ENCODE data around the gene ENTREP3. TPM values are rescaled to one million over a fixed set of nuclear protein-coding genes. Genes with fewer than 3 reads are reported as not detected.

ENTREP3 gene
- total RNA-seq, 4 donors from 2014 or later = 9.0 to 21.9 (median 15.7) TPM

DNA sequence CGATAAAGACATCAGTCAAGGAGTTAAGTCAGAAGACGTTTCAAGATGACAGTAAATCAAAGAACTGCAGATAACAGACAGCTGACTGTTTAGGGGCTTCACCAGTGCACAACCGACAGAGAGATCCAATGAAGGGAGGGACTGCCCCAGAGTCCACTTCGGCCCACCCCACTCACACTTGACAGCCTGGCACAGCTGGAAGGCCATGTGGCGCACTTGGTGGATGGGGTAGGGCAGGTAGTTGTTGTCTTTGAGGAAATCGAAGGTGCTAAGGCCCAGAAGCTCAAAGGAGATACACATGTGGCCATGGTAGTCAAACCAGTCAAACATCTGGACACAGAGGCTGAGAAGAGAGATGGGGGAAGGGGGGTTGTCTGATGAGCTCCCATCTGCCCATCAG, 11.3 kb upstream of the ENTREP3 start:
- in situ Hi-C loops (cut with MboI; ENCODE audit: low pct_ligation_motif_present in 1 of 4, low pct_unique_long_range_greater_than_20kb in 1 of 4, low sequenced_read_pairs in 3 of 4) = loop anchor here in 2 of 4 donors (10.0 to 25.0 kb wide), 2 partner anchors 58 to 321 kb away; partner anchors contain the start of gene RUSC1 (in 1 of the 2)
- Histone ChIP-seq H3K4me3 (no peak overlapping the region), H3K27ac (no peak overlapping the region), H3K27me3 (no peaks in the 10 kb centered on the region), H3K4me1 (peaks cover 3 to 12% (median 4%) of the 10 kb centered on the region in 4 donors), H3K36me3 (peaks cover 0 to 63% (median 37%) of the 10 kb centered on the region in 4 donors), H3K9me3 (no peaks in the 10 kb centered on the region)
- DNase-seq = no peak
- 82 to 93% methylated on average over 3 to 6 of the region's 6 CpGs for WGBS, 2 donors (ENCODE audit: low coverage in 1 of 2)
- intact Hi-C loops (cut with DNase I; ENCODE audit: low total_unique reads) = no loop called here
- TF ChIP-seq POLR2A (IDR thresholded peaks at IDR 0.05) (no peak), EP300 (IDR thresholded peaks at IDR 0.05; ENCODE audit: low read depth) (no peak), POLR2AphosphoS5 (IDR thresholded peaks at IDR 0.05) (no peak)
- TF ChIP-seq, protein P1, sequence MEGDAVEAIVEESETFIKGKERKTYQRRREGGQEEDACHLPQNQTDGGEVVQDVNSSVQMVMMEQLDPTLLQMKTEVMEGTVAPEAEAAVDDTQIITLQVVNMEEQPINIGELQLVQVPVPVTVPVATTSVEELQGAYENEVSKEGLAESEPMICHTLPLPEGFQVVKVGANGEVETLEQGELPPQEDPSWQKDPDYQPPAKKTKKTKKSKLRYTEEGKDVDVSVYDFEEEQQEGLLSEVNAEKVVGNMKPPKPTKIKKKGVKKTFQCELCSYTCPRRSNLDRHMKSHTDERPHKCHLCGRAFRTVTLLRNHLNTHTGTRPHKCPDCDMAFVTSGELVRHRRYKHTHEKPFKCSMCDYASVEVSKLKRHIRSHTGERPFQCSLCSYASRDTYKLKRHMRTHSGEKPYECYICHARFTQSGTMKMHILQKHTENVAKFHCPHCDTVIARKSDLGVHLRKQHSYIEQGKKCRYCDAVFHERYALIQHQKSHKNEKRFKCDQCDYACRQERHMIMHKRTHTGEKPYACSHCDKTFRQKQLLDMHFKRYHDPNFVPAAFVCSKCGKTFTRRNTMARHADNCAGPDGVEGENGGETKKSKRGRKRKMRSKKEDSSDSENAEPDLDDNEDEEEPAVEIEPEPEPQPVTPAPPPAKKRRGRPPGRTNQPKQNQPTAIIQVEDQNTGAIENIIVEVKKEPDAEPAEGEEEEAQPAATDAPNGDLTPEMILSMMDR (IDR thresholded peaks at IDR 0.05) = no peak

DNA sequence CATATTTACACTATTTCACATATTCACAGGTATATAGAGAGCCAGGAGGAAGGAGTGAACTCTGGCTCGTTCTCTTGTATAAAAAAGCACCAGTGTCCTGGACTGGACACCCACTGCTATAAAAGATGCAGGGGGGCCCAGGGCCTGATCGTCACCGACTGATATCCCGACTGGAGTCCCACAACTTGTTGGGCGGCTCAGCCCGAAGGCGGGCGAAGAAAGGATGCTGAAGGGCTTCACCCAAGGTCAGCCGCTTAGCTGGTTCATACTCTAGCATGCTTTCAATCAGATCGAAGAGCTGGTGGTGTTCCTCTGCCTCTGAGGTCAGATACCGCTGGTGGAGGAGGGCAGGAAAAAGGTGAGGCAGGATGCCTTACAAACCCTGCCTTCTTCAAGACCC, 7.8 kb upstream of the ENTREP3 start:
- no peaks in the 10 kb centered on the region for H3K9me3 ChIP-seq
- TF ChIP-seq POLR2AphosphoS5 (IDR thresholded peaks at IDR 0.05) (no peak), POLR2A (IDR thresholded peaks at IDR 0.05) (no peak), EP300 (IDR thresholded peaks at IDR 0.05; ENCODE audit: low read depth) (no peak)
- TF ChIP-seq, protein P1 (IDR thresholded peaks at IDR 0.05) = no peak
- H3K27ac ChIP-seq = peak overlapping the region; percentile 84 to 91 (median 89)
- in situ Hi-C loops (cut with MboI; ENCODE audit: low pct_ligation_motif_present in 1 of 4, low pct_unique_long_range_greater_than_20kb in 1 of 4, low sequenced_read_pairs in 3 of 4) (loop anchor here in 2 of 4 donors (10.0 to 25.0 kb wide), 2 partner anchors 62 to 324 kb away; partner anchors contain the start of gene RUSC1 (in 1 of the 2)), intact Hi-C loops (cut with DNase I; ENCODE audit: low total_unique reads) (no loop called here)
- H3K36me3 ChIP-seq = peaks cover 0 to 44% (median 22%) of the 10 kb centered on the region in 4 donors
- DNase-seq = no peak
- H3K4me3 ChIP-seq = no peak overlapping the region
- H3K4me1 ChIP-seq = peaks cover 8 to 17% (median 15%) of the 10 kb centered on the region in 4 donors
- H3K27me3 ChIP-seq = no peaks in the 10 kb centered on the region
- WGBS, 2 donors (ENCODE audit: low coverage in 1 of 2) = 87 to 93% methylated on average over 9 to 11 of the region's 11 CpGs

DNA sequence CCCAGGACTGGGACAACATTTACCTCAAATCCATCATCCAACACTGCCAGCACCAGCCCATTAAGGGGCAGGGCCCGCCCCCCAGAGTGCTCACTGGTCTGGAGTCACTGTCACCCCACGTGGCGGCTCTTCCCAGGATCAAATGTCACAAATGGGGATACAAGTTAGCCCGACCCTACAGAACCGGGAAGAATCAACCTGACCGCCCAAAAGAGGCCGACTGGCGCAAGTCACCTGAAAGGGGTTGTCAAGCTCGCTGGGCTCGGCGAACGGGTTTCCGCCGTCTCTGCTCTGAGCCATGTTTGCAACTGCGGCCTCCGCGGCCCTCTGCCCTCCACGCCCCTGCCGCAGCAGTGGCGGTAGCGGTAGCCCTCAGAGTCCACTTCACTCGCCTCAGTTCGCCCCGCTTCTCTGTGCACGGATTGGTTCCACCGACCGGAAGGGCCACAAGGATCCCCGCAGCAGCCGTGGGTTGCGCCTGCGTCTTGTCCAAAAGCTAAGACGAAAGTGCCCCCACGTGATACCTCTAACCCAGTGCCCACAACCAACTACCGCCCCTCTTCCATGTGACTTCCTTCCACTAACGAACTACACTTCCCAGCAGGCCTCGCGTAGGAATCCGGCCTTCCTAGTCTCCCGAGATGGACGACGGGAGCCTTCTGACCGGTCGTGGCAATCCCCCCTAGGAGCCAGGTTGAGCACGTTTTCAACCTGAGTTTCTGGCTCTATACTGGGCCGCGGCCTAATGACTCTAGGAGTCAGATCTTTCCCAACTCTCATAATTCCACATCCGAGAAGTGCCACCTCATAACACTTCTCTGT, 6.8 kb upstream of the ENTREP3 start, which contains the start of gene SCAMP3:
Gene SCAMP3 (minus strand): TSS at position 509 of the 822 bp plus-strand sequence. CDS start 209 bp downstream, at position 300.
- DNase-seq = peak; percentile 96
- intact Hi-C loops (cut with DNase I; ENCODE audit: low total_unique reads) (no loop called here), in situ Hi-C loops (cut with MboI; ENCODE audit: low pct_ligation_motif_present in 1 of 4, low pct_unique_long_range_greater_than_20kb in 1 of 4, low sequenced_read_pairs in 3 of 4) (loop anchor here in 2 of 4 donors (10.0 to 25.0 kb wide), 2 partner anchors 63 to 325 kb away; partner anchors contain the start of gene RUSC1 (in 1 of the 2))
- H3K9me3 ChIP-seq = no peaks in the 10 kb centered on the region
- peak; percentile 73 to 89 (median 85) for TF ChIP-seq POLR2AphosphoS5 (IDR thresholded peaks at IDR 0.05)
- TF ChIP-seq, protein P1 (IDR thresholded peaks at IDR 0.05) = peak in 1 of 5 experiments; percentile 3
- TF ChIP-seq EP300 (IDR thresholded peaks at IDR 0.05; ENCODE audit: low read depth) = no peak
- TF ChIP-seq POLR2A (IDR thresholded peaks at IDR 0.05) = peak; percentile 86
- 0 to 7% methylated on average over 3 to 47 of the region's 47 CpGs for WGBS, 2 donors (ENCODE audit: low coverage in 1 of 2)
- H3K36me3 ChIP-seq = peaks cover 0 to 34% (median 17%) of the 10 kb centered on the region in 4 donors
- H3K27me3 ChIP-seq = no peaks in the 10 kb centered on the region
- H3K4me3 ChIP-seq = peak within 1 kb of the TSS; percentile 46 to 84 (median 68)
- H3K27ac ChIP-seq = peak within 1 kb of the TSS; percentile 84 to 91 (median 89)
- peaks cover 8 to 17% (median 15%) of the 10 kb centered on the region in 4 donors for H3K4me1 ChIP-seq

DNA sequence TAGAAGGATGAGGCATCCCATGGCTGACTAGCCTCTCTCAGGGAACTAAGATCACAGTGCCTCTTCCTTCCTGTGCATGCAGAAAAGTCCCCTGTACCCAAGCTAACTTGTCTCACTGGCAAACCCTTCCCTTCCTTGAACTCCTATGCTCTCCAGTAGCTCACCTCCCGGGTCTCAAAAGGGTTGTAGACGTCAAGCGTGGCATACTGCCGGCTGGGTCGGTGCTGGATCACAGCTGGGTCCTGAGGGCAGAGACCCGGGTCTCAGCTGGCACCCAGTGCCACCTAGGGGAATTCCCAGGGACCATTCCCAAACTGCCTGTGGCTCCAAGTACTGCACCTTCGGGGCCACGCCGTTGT, 6.2 kb upstream of the ENTREP3 start:
- no peak for TF ChIP-seq EP300 (IDR thresholded peaks at IDR 0.05; ENCODE audit: low read depth)
- TF ChIP-seq, protein P1 (IDR thresholded peaks at IDR 0.05) = peak in 1 of 5 experiments; percentile 2
- 0% methylated on average over 4 to 8 of the region's 9 CpGs for WGBS, 2 donors (ENCODE audit: low coverage in 1 of 2)
- Histone ChIP-seq H3K4me1 (peaks cover 8 to 17% (median 16%) of the 10 kb centered on the region in 4 donors), H3K27ac (peak overlapping the region; percentile 84 to 91 (median 89)), H3K27me3 (no peaks in the 10 kb centered on the region), H3K36me3 (peaks cover 0 to 30% (median 14%) of the 10 kb centered on the region in 4 donors), H3K9me3 (no peaks in the 10 kb centered on the region), H3K4me3 (peak overlapping the region; percentile 46 to 84 (median 68))
- in situ Hi-C loops (cut with MboI; ENCODE audit: low pct_ligation_motif_present in 1 of 4, low pct_unique_long_range_greater_than_20kb in 1 of 4, low sequenced_read_pairs in 3 of 4) (loop anchor here in 2 of 4 donors (10.0 to 25.0 kb wide), 2 partner anchors 63 to 326 kb away; partner anchors contain the start of gene RUSC1 (in 1 of the 2)), intact Hi-C loops (cut with DNase I; ENCODE audit: low total_unique reads) (no loop called here)
- DNase-seq = no peak
